ENCODE data around the gene KIF1C.
"Not testable (repeated sequence)": the region's sequence is repeated elsewhere in the genome, so short reads cannot be mapped to it uniquely, and the experiment has no call there.

The KIF1C gene

DNA sequence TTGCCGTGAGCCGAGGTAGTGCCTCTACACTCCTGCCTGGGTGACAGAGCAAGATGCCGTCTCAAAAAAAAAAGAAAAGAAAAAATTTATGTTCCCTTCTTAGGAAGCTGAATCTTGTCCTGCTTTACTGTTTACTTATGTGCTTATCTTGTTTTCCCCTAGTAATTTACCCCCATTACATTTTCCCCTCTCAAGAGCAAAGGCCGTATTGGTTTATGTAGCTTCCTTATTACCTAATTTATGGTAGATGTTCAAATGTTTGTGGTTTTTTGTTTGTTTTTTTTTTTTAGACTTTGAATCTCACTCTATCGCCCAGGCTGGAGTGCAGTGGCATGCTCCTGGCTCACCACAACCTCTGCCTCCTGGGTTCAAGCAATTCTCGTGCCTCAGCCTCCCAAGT, 47.7 kb downstream of the KIF1C start:
- DNase-seq (ENCODE audit: low spot score): no peak

DNA sequence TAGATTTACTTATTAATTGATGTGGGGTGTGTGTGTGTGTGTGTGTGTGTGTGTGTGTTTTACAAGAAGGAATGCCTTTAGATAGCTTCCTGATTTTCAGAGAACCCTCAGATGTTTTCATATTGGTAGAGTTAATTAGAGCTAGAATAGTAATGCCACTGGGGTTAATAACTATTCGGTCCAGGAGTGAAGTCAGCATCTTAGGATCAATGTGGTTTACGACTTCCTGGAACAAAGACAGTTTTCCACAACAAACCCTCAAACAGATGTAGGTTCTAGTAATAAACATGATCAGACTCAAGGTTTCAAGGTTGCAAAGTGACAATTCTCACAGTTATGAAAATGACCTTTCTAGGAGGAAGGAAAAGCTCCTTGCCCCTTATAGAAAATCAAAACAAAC, 49.7 kb downstream of the KIF1C start:
- DNase-seq (ENCODE audit: low spot score): no peak

DNA sequence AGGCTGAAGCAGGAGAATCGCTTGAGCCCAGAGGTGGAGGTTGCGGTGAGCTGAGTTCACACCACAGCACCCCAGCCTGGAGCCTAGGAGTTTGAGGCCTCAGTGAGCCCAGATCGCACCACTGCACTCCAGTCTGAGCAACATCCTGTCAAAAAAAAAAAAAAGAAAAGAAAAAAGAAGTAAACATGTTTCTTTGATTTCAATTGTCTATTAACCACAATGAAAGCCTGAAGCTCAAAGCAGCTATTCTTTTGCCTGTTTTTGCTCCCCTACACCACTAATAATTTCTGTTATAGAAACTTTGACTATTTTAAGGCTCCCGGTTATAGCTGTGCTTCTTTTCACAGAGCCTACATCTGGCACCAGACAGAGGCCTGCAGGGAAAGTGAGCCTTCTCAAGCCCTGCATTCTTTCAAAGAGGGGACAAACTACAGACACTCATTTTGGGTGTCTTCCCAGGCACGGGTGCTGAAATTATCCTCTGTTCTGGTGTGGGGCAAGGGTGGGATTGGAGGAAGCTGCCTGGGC, 51.6 kb downstream of the KIF1C start:
- no peak for DNase-seq (ENCODE audit: low spot score)

DNA sequence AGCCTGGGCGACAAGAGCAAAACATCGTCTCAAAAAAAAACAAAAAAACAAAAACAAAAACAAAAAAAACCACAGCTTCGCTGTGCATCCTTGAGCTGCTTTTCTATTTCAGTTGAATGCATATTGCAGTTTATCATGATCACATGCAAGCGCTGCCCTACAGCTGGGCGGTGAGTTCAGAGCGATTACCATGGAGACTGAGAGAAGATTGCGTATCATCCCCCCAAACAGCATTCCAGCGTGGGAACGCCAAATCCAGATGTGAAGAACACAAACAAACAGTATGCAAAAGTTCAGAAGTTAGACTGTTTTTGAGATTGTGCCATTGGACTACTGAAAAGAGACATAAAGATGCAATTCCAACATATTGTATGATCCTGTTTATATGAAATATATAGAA, 52.5 kb downstream of the KIF1C start:
- DNase-seq (ENCODE audit: low spot score): no peak

DNA sequence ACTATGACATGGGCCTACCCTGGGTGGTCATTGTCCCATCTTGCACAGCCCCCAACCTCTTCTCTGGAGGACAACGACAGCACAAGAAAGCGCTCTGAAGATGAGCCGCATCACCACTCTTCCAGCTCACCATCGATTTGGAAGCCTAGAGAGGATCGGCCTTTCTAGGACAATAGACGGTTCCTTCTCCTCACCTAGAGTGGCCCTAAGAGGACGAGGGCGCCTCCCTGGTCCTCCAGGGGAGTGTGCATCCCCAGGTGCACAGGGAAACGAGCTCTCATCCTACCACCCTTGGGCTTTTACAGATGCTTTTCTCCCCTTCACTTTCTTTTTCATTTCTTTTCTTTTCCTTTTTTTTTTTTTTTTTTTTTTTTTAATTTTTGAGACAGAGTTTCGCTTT, 57.8 kb downstream of the KIF1C start:
- DNase-seq (ENCODE audit: low spot score): peak; percentile 30

DNA sequence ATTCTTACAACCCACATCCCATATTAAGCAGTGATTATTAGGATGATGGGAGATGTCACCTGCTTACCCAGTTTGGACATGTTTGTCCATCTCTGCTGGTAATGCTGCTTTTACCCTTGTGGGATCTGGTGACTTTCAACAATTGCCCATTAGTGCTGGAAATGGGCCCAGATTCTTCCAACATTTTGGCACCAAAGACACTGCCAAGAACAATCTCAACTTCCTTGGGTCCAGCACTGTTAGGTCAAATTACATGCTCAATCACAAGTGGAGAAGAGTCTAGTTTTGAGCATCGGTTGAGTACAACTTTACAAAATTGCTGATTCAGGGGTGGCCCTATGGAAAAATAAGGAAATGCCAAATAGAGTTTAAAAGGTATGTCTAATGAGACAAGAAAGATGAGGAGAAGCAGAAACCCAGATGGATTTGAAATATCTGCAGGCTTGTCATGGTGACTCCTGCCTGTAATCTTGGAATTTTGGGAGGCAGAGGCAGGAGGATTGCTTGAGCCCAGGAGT, 67.5 kb downstream of the KIF1C start:
- DNase-seq (ENCODE audit: low spot score): no peak

DNA sequence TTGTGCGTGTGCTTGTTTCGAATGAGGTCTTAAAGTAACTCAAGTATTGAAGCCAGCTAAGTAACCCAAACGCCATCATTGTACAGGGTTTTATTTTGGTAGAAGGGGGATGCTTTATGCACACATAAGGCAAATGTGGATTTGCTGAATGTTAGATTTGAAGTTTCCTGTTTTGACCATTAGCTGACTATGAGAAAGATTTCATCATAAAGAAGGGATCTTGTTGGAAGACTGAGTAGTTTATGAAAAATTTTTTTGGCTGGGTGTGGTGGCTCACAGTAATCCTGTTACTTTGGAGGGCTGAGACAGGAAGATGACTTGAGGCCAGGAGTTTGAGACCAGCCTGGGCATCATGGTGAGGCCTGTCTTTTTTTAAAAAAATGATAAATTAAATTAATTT, 70.5 kb downstream of the KIF1C start:
- no peak for DNase-seq (ENCODE audit: low spot score)

DNA sequence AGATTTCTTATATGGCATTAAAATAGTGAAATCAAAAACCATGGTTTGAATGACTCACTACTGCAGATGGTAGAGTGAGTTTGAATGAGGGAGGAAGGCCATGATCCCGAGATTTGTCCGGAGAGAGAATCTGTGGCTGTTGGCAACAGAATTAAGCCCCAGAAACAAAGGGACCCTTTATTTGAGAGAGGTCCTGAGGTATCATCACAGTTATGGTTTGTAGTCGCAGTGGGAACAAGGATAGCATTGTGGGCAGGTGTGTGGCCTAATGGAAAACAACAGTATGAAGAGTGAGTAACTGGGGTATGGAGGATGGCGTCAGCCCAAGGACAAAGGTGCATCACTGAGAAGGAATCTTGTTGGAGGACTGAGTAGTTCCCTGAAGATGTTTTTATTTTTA, 72.0 kb downstream of the KIF1C start:
- DNase-seq (ENCODE audit: low spot score): peak; percentile 74

DNA sequence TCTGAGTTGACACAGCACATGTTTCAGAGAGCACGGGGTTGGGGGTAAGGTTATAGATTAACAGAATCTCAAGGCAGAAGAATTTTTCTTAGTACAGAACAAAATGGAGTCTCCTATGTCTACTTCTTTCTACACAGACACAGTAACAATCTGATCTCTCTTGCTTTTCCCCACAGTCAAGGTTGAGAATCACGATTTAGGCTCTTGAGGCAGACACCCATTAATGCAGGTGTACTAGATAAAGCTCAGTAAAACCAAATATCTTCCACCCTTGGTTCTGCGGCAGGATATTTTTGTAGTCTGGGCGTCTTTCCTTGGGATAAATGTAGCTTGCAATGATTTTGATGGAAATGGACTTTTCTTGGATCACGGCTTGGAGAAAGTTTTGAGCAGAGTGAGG, 77.7 kb downstream of the KIF1C start:
- not testable (repeated sequence) for DNase-seq (ENCODE audit: low spot score)

DNA sequence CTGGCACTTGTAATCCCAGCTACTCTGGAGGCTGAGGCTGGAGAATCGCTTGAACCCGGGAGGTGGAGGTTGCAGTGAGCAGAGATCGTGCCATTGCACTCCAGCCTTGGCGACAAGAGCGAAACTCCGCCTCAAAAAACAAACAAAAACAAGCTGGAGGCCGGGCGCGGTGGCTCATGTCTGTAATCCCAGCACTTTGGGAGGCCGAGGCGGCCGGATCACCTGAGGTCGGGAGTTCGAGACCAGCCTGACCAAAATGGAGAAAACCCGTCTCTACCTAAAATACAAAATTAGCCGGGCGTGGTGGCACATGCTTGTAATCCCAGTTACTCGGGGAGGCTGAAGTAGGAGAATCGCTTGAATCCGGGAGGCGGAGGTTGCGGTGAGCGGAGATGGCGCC, 79.5 kb downstream of the KIF1C start:
- DNase-seq (ENCODE audit: low spot score): not testable (repeated sequence)

DNA sequence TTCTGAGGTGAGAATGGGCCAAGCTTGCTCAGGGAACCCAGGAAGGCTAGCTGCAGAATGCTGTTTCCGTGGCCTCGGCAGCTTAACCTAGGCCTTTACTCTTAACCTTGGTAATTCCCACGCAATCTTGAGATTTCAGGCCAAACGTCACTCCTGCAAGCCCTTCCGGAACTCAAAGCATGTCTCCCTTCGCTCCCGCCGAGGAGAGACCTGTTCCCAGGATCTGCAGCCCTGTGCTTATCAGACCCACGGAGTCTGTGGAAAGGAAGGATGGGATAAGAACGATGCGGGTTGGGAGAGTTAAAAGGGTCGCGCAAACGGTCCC, 80.0 kb downstream of the KIF1C start:
- no peak for DNase-seq (ENCODE audit: low spot score)
